Suprapubic skin (tissue), 4 donors: ENCODE results near the gene PCSK5. TPM values are rescaled to one million over a fixed set of nuclear protein-coding genes. Genes with fewer than 3 reads are reported as not detected.

ENCODE experiments used
- DNase-seq, 2 donors: peaks; one replicate each; pipeline ENCODE4 v3.0.0-alpha.2; 2019; ENCODE audit warnings: low spot score in 2 of 2
- H3K27ac ChIP-seq: fragments of 200-600 bp; sonication (generic); one replicate; pipeline ENCODE4 v1.5.1; 2019
- H3K27me3 ChIP-seq: fragments of 200-600 bp; sonication (generic); one replicate; pipeline ENCODE4 v1.5.1; 2019
- H3K36me3 ChIP-seq: fragments of 200-600 bp; sonication (generic); one replicate; pipeline ENCODE4 v1.5.1; 2019
- H3K4me1 ChIP-seq: fragments of 200-600 bp; sonication (generic); one replicate; pipeline ENCODE4 v1.5.1; 2019
- H3K4me3 ChIP-seq: fragments of 200-600 bp; sonication (generic); one replicate; pipeline ENCODE4 v1.5.1; 2019; ENCODE audit warnings: mild to moderate bottlenecking
- H3K9me3 ChIP-seq: fragments of 200-600 bp; sonication (generic); one replicate; pipeline ENCODE4 v1.5.1; 2019
- CTCF ChIP-seq, 2 donors: fragments of 200-600 bp in 1 of 2; fragments of 450-650 bp in 1 of 2; sonication (generic) in 1 of 2; IDR thresholded peaks; one replicate each; pipeline ENCODE4 v1.5.1; 2016 to 2019; ENCODE audit warnings: antibody characterized with exemption in 2 of 2, mild to moderate bottlenecking in 1 of 2, moderate library complexity in 1 of 2
- EP300 ChIP-seq: sonication (generic); formaldehyde crosslinking; IDR thresholded peaks from one replicate; pipeline ENCODE4 v1.6.1; 2017; ENCODE audit warnings: antibody characterized with exemption
- POLR2A ChIP-seq, 2 donors: fragments of 450-650 bp; IDR thresholded peaks; one replicate each; pipeline ENCODE4 v1.6.1; 2017; ENCODE audit warnings: antibody characterized with exemption in 2 of 2, mild to moderate bottlenecking in 2 of 2, moderate library complexity in 2 of 2
- POLR2AphosphoS5 ChIP-seq, 3 donors: sonication (generic); formaldehyde crosslinking; IDR thresholded peaks; one replicate each; pipeline ENCODE4 v1.6.1; 2017; ENCODE audit warnings: antibody characterized with exemption in 3 of 3
- WGBS: methylation state at CpG from one replicate; pipeline ENCODE4 v1.1.5; 2018; 5-methylcytosine and 5-hydroxymethylcytosine counted together
- total RNA-seq, 4 donors: library from RNA; depleted of rRNA; stranded (reverse); fragments of >200 nt; gene quantifications; one replicate each; pipeline ENCODE4 v1.1.0, GENCODE V29; 2016

PCSK5 gene
- total RNA-seq, 4 donors from 2014 or later = 5.2 to 10.8 (median 7.3) TPM

GRCh38 chr9:76354221-76354620 lies 463.7 kb downstream of the PCSK5 start:
- Histone ChIP-seq H3K9me3 (no peaks in the 10 kb centered on the region), H3K27me3 (no peaks in the 10 kb centered on the region), H3K4me3 (no peak overlapping the region), H3K27ac (no peak overlapping the region), H3K4me1 (no peaks in the 10 kb centered on the region), H3K36me3 (no peaks in the 10 kb centered on the region)
- no peak for DNase-seq
- WGBS = 100% methylated on average over 3 of the region's 3 CpGs
- TF ChIP-seq POLR2A (IDR thresholded peaks at IDR 0.05) = no peak
- no peak for TF ChIP-seq CTCF (IDR thresholded peaks at IDR 0.05)
- no peak for TF ChIP-seq EP300
- no peak for TF ChIP-seq POLR2AphosphoS5 (IDR thresholded peaks at IDR 0.05)

- Histone ChIP-seq H3K4me1 (no peaks in the 10 kb centered on the region), H3K9me3 (no peaks in the 10 kb centered on the region), H3K27me3 (no peaks in the 10 kb centered on the region), H3K27ac (no peak overlapping the region), H3K4me3 (no peak overlapping the region), H3K36me3 (no peaks in the 10 kb centered on the region)
- no peak for TF ChIP-seq POLR2A (IDR thresholded peaks at IDR 0.05)
- TF ChIP-seq EP300 = no peak
- TF ChIP-seq POLR2AphosphoS5 (IDR thresholded peaks at IDR 0.05) = no peak
- no peak for TF ChIP-seq CTCF (IDR thresholded peaks at IDR 0.05)
- no peak for DNase-seq
- WGBS = 77% methylated on average over 6 of the region's 6 CpGs
Measured at GRCh38 chr9:76355886-76356285, 465.4 kb downstream of the PCSK5 start.

- TF ChIP-seq POLR2AphosphoS5 (IDR thresholded peaks at IDR 0.05) = no peak
- TF ChIP-seq CTCF (IDR thresholded peaks at IDR 0.05) = no peak
- no peak for TF ChIP-seq POLR2A (IDR thresholded peaks at IDR 0.05)
- no peak for DNase-seq
- no peaks in the 10 kb centered on the region for H3K4me1 ChIP-seq
- H3K36me3 ChIP-seq = no peaks in the 10 kb centered on the region
- no peaks in the 10 kb centered on the region for H3K27me3 ChIP-seq
- no peak overlapping the region for H3K4me3 ChIP-seq
- WGBS = 91% methylated on average over 1 of the region's 1 CpG
- no peaks in the 10 kb centered on the region for H3K9me3 ChIP-seq
- H3K27ac ChIP-seq = no peak overlapping the region
Measured at GRCh38 chr9:76357555-76357954, 467.1 kb downstream of the PCSK5 start.

- 97% methylated on average over 10 of the region's 10 CpGs for WGBS
- H3K27me3 ChIP-seq = no peaks in the 10 kb centered on the region
Measured at GRCh38 chr9:76358628-76359280, 468.3 kb downstream of the PCSK5 start.

GRCh38 chr9:76359365-76359764 lies 468.9 kb downstream of the PCSK5 start:
- H3K4me1 ChIP-seq = no peaks in the 10 kb centered on the region
- no peaks in the 10 kb centered on the region for H3K36me3 ChIP-seq
- H3K4me3 ChIP-seq = no peak overlapping the region
- TF ChIP-seq POLR2AphosphoS5 (IDR thresholded peaks at IDR 0.05) (no peak), EP300 (no peak), POLR2A (IDR thresholded peaks at IDR 0.05) (no peak), CTCF (IDR thresholded peaks at IDR 0.05) (no peak)
- H3K27me3 ChIP-seq = no peaks in the 10 kb centered on the region
- no peak overlapping the region for H3K27ac ChIP-seq
- H3K9me3 ChIP-seq = no peaks in the 10 kb centered on the region
- no peak for DNase-seq
- 79% methylated on average over 4 of the region's 4 CpGs for WGBS

More at GRCh38 chr9:76358628-76359280, 468.3 kb downstream of the PCSK5 start:
- Histone ChIP-seq H3K36me3 (no peaks in the 10 kb centered on the region), H3K4me1 (no peaks in the 10 kb centered on the region), H3K9me3 (no peaks in the 10 kb centered on the region), H3K27ac (no peak overlapping the region), H3K4me3 (no peak overlapping the region)
- TF ChIP-seq EP300 = no peak
- TF ChIP-seq CTCF (IDR thresholded peaks at IDR 0.05) = no peak
- no peak for TF ChIP-seq POLR2AphosphoS5 (IDR thresholded peaks at IDR 0.05)
- no peak for TF ChIP-seq POLR2A (IDR thresholded peaks at IDR 0.05)
- DNase-seq = no peak
